Erythroblast (primary cell): Measurements from ENCODE around the gene DHX16.
"Not testable (repeated sequence)": the region's sequence is repeated elsewhere in the genome, so short reads cannot be mapped to it uniquely, and the experiment has no call there.

ENCODE experiments used
- DNase-seq, 2 experiments: peaks; one replicate each; lab custom pipeline; 2025; lab: John Stamatoyannopoulos, UW
- GATA1 ChIP-seq: IDR thresholded peaks from 2 replicates; pipeline ENCODE4 v1.6.1; 2011; ENCODE audit warnings: low read depth, mild to moderate bottlenecking, control low read depth, low read length, moderate library complexity
- POLR2A ChIP-seq: IDR thresholded peaks from 2 replicates; pipeline ENCODE4 v1.6.1; 2011; ENCODE audit warnings: mild to moderate bottlenecking, low read length

DHX16 gene

DNA sequence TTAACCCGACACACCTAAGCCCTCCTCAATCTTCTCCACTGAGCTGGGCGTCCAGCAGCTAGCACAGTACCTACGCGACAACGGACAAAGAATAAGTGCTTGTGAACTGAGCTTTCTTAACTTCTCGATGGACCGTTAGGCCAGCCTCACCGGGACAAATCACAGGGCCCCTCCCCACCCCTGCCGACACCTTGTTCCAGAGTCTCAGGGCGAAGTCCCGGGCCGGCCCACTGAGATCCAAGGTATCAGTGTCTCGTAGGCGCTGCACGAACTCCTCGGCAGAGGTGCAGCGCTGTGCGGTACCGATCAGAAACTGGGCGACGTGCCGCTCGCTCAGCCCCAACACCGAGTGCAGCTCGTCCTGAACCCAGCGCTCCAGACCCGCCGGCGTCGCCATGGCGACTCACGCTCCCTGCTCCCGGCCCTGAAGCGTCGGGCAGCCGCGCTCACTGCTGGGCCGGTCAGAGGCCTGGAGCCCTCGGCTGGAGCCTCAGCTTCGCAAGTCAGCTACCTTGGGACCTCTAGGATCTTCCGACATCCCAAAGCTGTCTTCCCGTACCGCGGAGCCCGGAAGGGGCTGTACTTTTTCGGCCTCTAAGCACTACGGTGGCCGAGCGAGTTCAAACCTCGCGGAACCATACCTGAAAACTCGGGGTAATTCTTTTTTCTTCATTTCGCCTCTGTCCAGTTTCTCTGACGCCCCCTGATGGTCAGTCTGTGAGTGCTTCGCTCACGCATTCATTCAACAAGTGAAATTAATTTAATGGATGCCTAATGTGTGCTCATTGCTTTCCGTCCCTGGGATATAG lies at the start of gene DHX16:
DHX16 (minus strand) TSS at position 562 of the 809 bp plus-strand sequence; CDS start at position 397, 165 bp downstream.
- TF ChIP-seq GATA1 (no peak), POLR2A (peak; percentile 72)

GRCh38 chr6:30722025-30722279 lies 49.1 kb upstream of the DHX16 start:
- DNase-seq = peak; percentile 52 to 65

More for the DNA sequence above, at the start of gene DHX16:
- peak; percentile 97 for DNase-seq

GRCh38 chr6:30721198-30722024 lies 48.6 kb upstream of the DHX16 start:
- DNase-seq = peak; percentile 94 to 95
- no peak for TF ChIP-seq GATA1
- TF ChIP-seq POLR2A = no peak

DNA sequence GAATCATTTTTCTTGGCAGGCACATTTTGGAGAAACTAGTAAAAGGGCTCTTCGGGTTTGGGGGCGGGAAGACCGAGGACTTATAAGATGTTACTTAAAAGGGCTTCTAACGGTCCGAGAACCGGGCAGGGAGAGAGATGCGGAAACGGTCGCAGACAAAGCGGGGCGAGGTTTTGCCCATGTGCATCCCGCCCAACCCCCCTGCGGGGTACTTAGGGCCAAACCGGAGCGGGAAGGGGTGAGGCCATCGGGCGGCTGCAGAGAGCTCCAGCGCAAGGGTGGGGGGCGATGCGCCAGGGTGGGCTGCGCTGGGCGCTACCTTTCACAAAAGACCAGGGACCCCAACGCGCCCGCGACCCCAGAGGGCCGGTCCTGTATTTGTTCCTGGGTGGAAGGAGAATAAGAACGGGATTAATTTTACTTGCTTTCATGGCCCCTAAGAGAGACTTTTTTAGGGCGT lies 48.0 kb upstream of the DHX16 start:
- TF ChIP-seq GATA1 (no peak), POLR2A (no peak)
- DNase-seq = peak; percentile 83 to 87

- TF ChIP-seq POLR2A (peak; percentile 97), GATA1 (no peak)
These were observed 47.3 kb upstream of the DHX16 start, which contains the start of gene TUBB for GRCh38 chr6:30719791-30720737. Gene TUBB, plus strand, starts transcription at chr6:30720352. Its CDS starts 155 bp downstream, at chr6:30720507.

GRCh38 chr6:30719356-30719755 lies 46.5 kb upstream of the DHX16 start:
- peak in 1 of 2 experiments; percentile 65 for DNase-seq
- no peak for TF ChIP-seq POLR2A
- no peak for TF ChIP-seq GATA1

More at GRCh38 chr6:30719791-30720737, 47.3 kb upstream of the DHX16 start, which contains the start of gene TUBB:
- DNase-seq = peak; percentile 96 to 97

- TF ChIP-seq POLR2A = peak; percentile 9
- not testable (repeated sequence) for DNase-seq
These were observed 45.3 kb upstream of the DHX16 start for GRCh38 chr6:30717845-30718720.

GRCh38 chr6:30717129-30717844 lies 44.5 kb upstream of the DHX16 start, which contains the start of gene MDC1:
Gene MDC1, minus strand, starts transcription at chr6:30717281. Its CDS starts 2,106 bp downstream, at chr6:30715175.
- peak; percentile 100 for DNase-seq
- no peak for TF ChIP-seq GATA1
- TF ChIP-seq POLR2A = peak; percentile 91

GRCh38 chr6:30716879-30717128 lies 44.0 kb upstream of the DHX16 start:
- DNase-seq = no peak
- TF ChIP-seq POLR2A (no peak), GATA1 (no peak)

DNA sequence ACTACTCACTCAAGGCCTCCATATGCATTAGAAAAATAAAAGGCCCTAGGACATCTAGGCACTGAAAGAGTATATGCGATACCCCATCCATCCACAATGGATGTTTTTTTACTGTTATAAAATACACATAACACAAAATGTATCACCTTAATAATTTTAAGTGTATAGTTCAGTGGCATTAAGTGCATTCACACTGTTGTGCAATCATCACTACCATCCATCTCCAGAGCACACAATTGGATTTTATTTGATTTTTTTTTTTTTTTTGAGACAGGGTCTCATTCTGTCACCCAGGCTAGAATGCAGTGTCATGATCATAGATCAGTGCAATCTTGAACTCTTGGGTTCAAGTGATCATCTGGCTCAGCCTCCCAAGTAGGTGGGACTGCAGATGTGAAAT lies 41.5 kb upstream of the DHX16 start:
- TF ChIP-seq GATA1 (no peak), POLR2A (no peak)
- no peak for DNase-seq

DNA sequence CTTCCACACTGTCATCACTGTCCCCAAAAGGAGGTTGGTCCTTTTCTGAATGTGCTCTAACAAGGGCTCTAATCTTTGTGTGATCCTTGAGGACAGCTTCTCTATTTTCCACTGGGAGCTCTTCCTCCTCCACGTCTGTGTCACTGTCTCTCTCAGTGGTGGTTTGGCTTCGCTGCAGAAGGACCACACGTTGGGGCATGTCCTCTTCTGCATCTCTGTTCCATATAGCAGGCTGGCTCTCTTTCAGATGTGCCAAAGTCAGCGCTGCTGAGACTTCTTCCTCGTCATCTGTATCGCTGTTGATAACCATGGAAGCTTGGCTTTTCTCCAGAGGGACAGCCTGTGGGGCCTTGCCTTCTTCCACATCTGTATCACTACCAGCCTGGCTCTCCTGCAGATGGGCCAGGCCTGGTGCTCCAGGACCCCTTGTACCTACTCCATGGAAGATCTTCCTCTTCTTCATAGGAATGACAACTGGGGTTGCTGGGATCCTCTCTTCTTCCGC lies 39.7 kb upstream of the DHX16 start:
- DNase-seq = peak; percentile 75 to 79
- TF ChIP-seq POLR2A = peak; percentile 36
- no peak for TF ChIP-seq GATA1
